HL-60 (cell line): ENCODE results near the gene REC114.
"Not testable (repeated sequence)": the region's sequence is repeated elsewhere in the genome, so short reads cannot be mapped to it uniquely, and the experiment has no call there.

ENCODE experiments used
- CTCF ChIP-seq: IDR thresholded peaks from one replicate; pipeline ENCODE4 v1.5.1; 2011; ENCODE audit warnings: low read length, control low read depth, inconsistent platforms; ENCODE audit not compliant: insufficient read depth
- POLR2AphosphoS5 ChIP-seq: IDR thresholded peaks from 2 replicates; pipeline ENCODE4 v1.6.1; 2012; ENCODE audit warnings: low read depth

GRCh38 chr15:73548925-73549324, 106.0 kb downstream of the REC114 start:
- TF ChIP-seq POLR2AphosphoS5, CTCF: not testable (repeated sequence)
